Ovary (tissue), 9 donors: ENCODE data around the gene SMOC2. TPM values are rescaled to one million over a fixed set of nuclear protein-coding genes. Genes with fewer than 3 reads are reported as not detected.

Experiments used
- DNase-seq, 5 donors: peaks; one replicate each; pipeline ENCODE4 v3.0.0-alpha.2; 2019 to 2020
- H3K27ac ChIP-seq, 2 donors: fragments of 200-600 bp; one replicate each; pipeline versions ENCODE4 v1.5.1 to v1.8.0; 2019 to 2022
- H3K27me3 ChIP-seq: fragments of 200-600 bp; one replicate; pipeline ENCODE4 v1.8.0; 2022
- H3K36me3 ChIP-seq: fragments of 200-600 bp; sonication (generic); one replicate; pipeline ENCODE4 v1.5.1; 2019
- H3K4me1 ChIP-seq: one replicate; pipeline ENCODE4 v1.8.1; 2013; ENCODE audit warnings: mild to moderate bottlenecking, moderate library complexity; ENCODE audit not compliant: insufficient read depth
- H3K4me3 ChIP-seq: fragments of 200-600 bp; sonication (generic); one replicate; pipeline ENCODE4 v1.5.1; 2017
- H3K9me3 ChIP-seq, 2 donors: fragments of 200-600 bp in 1 of 2; sonication (generic) in 1 of 2; one replicate each; pipeline versions ENCODE4 v1.5.1 to v1.8.1; 2013 to 2019; ENCODE audit warnings: mild to moderate bottlenecking in 1 of 2, moderate library complexity in 1 of 2
- EP300 ChIP-seq: sonication (generic); formaldehyde crosslinking; IDR thresholded peaks from one replicate; pipeline ENCODE4 v1.6.1; 2017; ENCODE audit warnings: antibody characterized with exemption
- POLR2A ChIP-seq: fragments of 450-650 bp; IDR thresholded peaks from one replicate; pipeline ENCODE4 v1.6.1; 2017; ENCODE audit warnings: antibody characterized with exemption, mild to moderate bottlenecking, moderate library complexity
- WGBS, 3 donors: extraction: QIAGEN DNeasy Blood & Tissue Kit in 1 of 3; methylation state at CpG; one replicate each; pipeline versions ENCODE4 v1.1.5 to v1.1.7; 2013 to 2017; 5-methylcytosine and 5-hydroxymethylcytosine counted together
- intact Hi-C, 4 donors: fragments of 100-400 bp; cut with DNase I; formaldehyde crosslinking; loops; one replicate each; pipeline versions ENCODE4 v1.11.0 to v1.15.1; 2022 to 2023
- polyA plus RNA-seq, 2 donors: library from polyadenylated mRNA; stranded (reverse); fragments of 200-250 nt in 1 of 2; fragments of 350-450 nt in 1 of 2; fragmentation: Illumina TruSeq in 1 of 2; extraction: RNeasy Lipid Tissue Mini Kit (QIAGEN cat#74804) in 1 of 2; gene quantifications; one replicate each; pipeline ENCODE4 v1.2.3, GENCODE V29; 2013 to 2014
- total RNA-seq, 7 donors: library from RNA; depleted of rRNA in 2 of 7; stranded (reverse); fragments of >200 nt in 2 of 7; fragmentation: NEBNext Ultra II Directional in 3 of 7; extraction: Animal tissue kit (Norgen Biotek cat#: 25700) in 3 of 7; gene quantifications; one replicate each; pipeline versions ENCODE4 v1.1.0 to v1.2.4, GENCODE V29; 2016 to 2023
- TF ChIP-seq, protein P1 (sequence below), 3 donors: fragments of 450-650 bp in 2 of 3; fragments of 200-600 bp in 1 of 3; IDR thresholded peaks; one replicate each; pipeline versions ENCODE4 v1.5.1 to v1.8.0; 2016 to 2022; ENCODE audit warnings: antibody characterized with exemption in 3 of 3, mild to moderate bottlenecking in 1 of 3
- donor health status: DM: no; HTN: no; CAD: no; lungs with moderate emphysema.
- donor health status: DM: no; HTN: no; CAD: no.
- donor health status: Bipolar disorder and iron deficiency.
- donor health status: DM: yes; HTN: yes; CAD: no.
- donor health status: DM: no; HTN: no; CAD: no.
- donor health status: DM: yes; HTN: yes; CAD: no.

SMOC2 gene
- total and polyA plus RNA-seq, 9 donors = 84.4 to 272 (median 129) TPM

DNA sequence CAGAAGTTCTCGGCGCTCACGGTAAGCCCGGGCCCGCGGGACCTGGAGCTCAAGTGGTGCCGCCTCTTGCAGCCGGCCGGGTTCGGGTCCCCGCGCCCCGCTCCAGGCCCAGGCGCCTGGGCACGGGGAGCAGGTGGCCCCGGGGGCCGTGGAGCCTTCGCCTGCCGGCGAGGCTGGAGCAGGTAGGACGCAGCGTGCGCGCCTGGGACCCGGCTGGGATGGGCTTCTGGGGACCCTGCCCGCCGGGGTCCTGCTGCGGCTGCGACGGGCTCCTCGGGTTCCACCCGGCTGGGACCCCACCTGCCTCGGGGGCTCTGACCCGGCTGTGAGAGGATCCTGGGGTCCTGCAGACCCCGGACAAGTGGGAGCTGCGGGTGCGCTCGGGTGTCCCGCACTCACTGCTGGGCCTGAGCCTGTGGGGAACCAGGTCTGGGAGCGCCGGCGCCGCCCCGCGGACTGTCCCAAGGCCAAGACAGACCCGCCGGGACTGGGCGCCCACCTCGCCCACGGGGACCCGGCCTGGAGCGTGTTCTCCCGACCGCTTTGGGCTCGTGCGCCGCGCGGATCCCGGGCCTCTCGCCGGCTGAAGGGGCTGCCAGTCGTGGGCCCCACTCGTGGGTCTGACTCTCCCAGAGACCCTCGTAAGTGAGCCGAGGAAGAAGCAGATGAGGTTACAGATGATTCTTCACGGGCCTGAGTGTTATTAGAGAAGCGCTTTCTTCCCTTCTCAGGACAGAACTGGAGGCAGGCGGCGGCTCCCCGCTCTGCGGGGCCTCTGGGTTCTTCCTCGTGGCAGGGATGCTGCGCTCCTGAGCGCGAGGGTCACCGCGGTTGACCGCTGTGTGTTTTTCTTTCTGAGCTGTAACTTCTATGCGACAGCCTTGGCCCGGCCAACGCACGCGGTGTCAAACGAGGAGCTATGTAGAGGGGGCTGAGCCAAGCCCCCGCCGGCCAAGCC lies 729 bp downstream of the SMOC2 start:
- DNase-seq = peak; percentile 51 to 70 (median 55)
- peak overlapping the region; percentile 70 to 81 for H3K27ac ChIP-seq
- H3K4me1 ChIP-seq = peaks cover 15% of the 10 kb centered on the region
- 0 to 2% (median 1%) methylated on average over 33 to 87 of the region's 87 CpGs for WGBS, 3 donors
- H3K36me3 ChIP-seq = no peaks in the 10 kb centered on the region
- H3K4me3 ChIP-seq = peak overlapping the region; percentile 69
- intact Hi-C loops = loop anchor here in 2 of 4 donors (5.0 kb wide), 2 partner anchors 69 to 269 kb away; no protein-coding TSS in a partner anchor
- H3K9me3 ChIP-seq = no peaks in the 10 kb centered on the region
- no peak for TF ChIP-seq EP300
- TF ChIP-seq, protein P1, sequence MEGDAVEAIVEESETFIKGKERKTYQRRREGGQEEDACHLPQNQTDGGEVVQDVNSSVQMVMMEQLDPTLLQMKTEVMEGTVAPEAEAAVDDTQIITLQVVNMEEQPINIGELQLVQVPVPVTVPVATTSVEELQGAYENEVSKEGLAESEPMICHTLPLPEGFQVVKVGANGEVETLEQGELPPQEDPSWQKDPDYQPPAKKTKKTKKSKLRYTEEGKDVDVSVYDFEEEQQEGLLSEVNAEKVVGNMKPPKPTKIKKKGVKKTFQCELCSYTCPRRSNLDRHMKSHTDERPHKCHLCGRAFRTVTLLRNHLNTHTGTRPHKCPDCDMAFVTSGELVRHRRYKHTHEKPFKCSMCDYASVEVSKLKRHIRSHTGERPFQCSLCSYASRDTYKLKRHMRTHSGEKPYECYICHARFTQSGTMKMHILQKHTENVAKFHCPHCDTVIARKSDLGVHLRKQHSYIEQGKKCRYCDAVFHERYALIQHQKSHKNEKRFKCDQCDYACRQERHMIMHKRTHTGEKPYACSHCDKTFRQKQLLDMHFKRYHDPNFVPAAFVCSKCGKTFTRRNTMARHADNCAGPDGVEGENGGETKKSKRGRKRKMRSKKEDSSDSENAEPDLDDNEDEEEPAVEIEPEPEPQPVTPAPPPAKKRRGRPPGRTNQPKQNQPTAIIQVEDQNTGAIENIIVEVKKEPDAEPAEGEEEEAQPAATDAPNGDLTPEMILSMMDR (IDR thresholded peaks at IDR 0.05) = peak in 1 of 3 donors; percentile 5
- no peaks in the 10 kb centered on the region for H3K27me3 ChIP-seq

DNA sequence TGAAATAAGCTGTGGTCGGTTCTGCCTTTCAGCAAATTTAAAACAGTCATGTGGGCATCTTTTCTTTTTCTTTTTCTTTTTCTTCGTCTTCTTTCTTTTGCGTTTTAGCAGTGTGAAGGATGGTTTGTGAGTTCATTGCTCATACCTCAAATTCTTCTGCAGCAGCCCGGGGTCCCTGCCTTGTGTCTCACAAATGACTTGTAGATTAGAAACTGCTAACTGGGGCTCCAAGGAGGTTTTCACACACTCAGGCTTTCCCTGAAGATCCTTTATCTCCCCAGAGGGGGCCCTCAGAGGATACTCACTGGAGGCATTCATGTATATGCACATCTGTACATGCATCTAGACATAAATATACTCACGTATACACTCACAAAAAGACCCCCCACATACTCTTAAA lies 1.7 kb downstream of the SMOC2 start:
- Histone ChIP-seq H3K4me1 (peaks cover 21% of the 10 kb centered on the region), H3K27me3 (no peaks in the 10 kb centered on the region), H3K27ac (no peak overlapping the region), H3K9me3 (no peaks in the 10 kb centered on the region), H3K4me3 (peak overlapping the region; percentile 69), H3K36me3 (no peaks in the 10 kb centered on the region)
- TF ChIP-seq EP300 = no peak
- no peak for TF ChIP-seq POLR2A
- TF ChIP-seq, protein P1 (IDR thresholded peaks at IDR 0.05) = no peak
- 17 to 32% (median 26%) methylated on average over 5 of the region's 5 CpGs for WGBS, 3 donors
- DNase-seq = no peak
- intact Hi-C loops = loop anchor here in 2 of 4 donors (5.0 kb wide), 2 partner anchors 70 to 270 kb away; no protein-coding TSS in a partner anchor

DNA sequence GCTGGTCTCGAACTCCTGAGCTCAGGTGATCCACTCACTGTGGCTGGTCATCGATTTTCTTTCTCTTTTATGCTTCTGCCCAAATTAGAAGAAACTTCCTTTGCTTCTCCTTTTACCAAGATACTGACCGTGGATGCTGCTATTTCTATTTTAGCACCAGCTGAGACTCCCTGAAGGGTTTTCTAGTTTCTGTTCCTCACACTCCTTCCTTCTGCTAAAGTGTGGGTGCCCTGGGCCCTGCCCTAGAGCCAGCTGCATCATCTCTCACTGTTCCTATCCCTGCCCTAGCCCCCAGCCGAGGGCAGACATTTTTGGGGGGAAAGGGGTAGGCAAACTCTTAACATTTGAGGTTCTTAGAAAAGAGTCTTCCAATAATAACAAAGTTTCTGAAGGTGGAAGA lies 6.3 kb downstream of the SMOC2 start:
- Histone ChIP-seq H3K4me1 (peaks cover 28% of the 10 kb centered on the region), H3K4me3 (no peak overlapping the region), H3K27me3 (no peaks in the 10 kb centered on the region), H3K27ac (no peak overlapping the region), H3K9me3 (no peaks in the 10 kb centered on the region), H3K36me3 (no peaks in the 10 kb centered on the region)
- DNase-seq = no peak
- intact Hi-C loops = no loop called here
- 67 to 87% (median 83%) methylated on average over 4 of the region's 4 CpGs for WGBS, 3 donors
- TF ChIP-seq EP300 = no peak
- TF ChIP-seq, protein P1 (IDR thresholded peaks at IDR 0.05) = no peak

DNA sequence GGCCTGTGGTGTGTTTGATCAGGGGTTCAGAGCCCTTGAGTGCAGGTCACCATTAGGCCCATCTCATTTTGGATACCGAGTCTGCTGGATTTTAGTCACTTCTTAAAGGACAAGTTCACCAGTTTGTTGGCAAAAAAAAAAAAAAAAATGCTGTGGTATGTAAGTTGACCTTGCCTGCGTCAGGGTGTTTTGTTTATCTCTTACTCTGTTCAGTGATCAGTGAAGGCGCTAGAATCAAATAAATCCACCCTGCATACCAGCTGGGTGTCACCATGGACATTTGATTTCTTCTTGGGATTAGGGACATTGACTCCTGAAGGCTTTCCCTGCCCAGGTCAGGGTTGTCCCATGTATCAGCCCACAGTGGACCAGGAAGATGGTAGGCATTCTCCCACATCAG lies 6.7 kb downstream of the SMOC2 start:
- WGBS, 3 donors = 50 to 72% (median 70%) methylated on average over 3 of the region's 3 CpGs
- Histone ChIP-seq H3K4me1 (peaks cover 30% of the 10 kb centered on the region), H3K36me3 (no peaks in the 10 kb centered on the region), H3K4me3 (no peak overlapping the region), H3K27ac (no peak overlapping the region), H3K27me3 (no peaks in the 10 kb centered on the region), H3K9me3 (no peaks in the 10 kb centered on the region)
- TF ChIP-seq, protein P1 (IDR thresholded peaks at IDR 0.05) = no peak
- TF ChIP-seq POLR2A = no peak
- TF ChIP-seq EP300 = no peak
- no peak for DNase-seq
- intact Hi-C loops = no loop called here
